GM23338 (cell line): ENCODE data around the gene FAM78A.

ENCODE experiments used
- EZH2 ChIP-seq: fragments of 200-600 bp; sonication (generic); IDR thresholded peaks from one replicate; pipeline ENCODE4 v1.8.0; 2017; ENCODE audit warnings: antibody characterized with exemption, mild to moderate bottlenecking, low read depth; ENCODE audit not compliant: unreplicated experiment
- EZH2phosphoT487 ChIP-seq: fragments of 200-600 bp; sonication (generic); IDR thresholded peaks from one replicate; pipeline ENCODE4 v1.8.1; 2018; ENCODE audit warnings: antibody characterized with exemption; ENCODE audit not compliant: unreplicated experiment
- POLR2AphosphoS5 ChIP-seq: IDR thresholded peaks from 2 replicates; pipeline ENCODE4 v1.6.1; 2016; ENCODE audit warnings: antibody characterized with exemption, low read depth
- ZNF114 ChIP-seq: fragments of 250-450 bp; sonication (Bioruptor Pico); IDR thresholded peaks from 2 replicates; pipeline ENCODE4 v1.5.0; 2020; ENCODE audit warnings: mild to moderate bottlenecking, moderate library complexity
- ZNF331 ChIP-seq: fragments of 250-450 bp; sonication (Bioruptor Pico); IDR thresholded peaks from 2 replicates; pipeline ENCODE4 v1.5.0; 2020; ENCODE audit warnings: low read depth, mild to moderate bottlenecking, moderate library complexity
- TF ChIP-seq, protein P1 (sequence below), 2 experiments: fragments of 200-600 bp in 1 of 2; sonication (generic) in 1 of 2; conservative IDR thresholded peaks; 2 replicates each; pipeline versions ENCODE4 v1.5.1 to v1.6.1; 2016 to 2017; ENCODE audit warnings: antibody characterized with exemption in 2 of 2, low read depth in 2 of 2, mild to moderate bottlenecking in 2 of 2, moderate library complexity in 1 of 2
- TF ChIP-seq, protein P2 (sequence below): IDR thresholded peaks from one replicate; pipeline ENCODE4 v1.6.1; 2018; ENCODE audit warnings: antibody characterized with exemption; ENCODE audit not compliant: unreplicated experiment

DNA sequence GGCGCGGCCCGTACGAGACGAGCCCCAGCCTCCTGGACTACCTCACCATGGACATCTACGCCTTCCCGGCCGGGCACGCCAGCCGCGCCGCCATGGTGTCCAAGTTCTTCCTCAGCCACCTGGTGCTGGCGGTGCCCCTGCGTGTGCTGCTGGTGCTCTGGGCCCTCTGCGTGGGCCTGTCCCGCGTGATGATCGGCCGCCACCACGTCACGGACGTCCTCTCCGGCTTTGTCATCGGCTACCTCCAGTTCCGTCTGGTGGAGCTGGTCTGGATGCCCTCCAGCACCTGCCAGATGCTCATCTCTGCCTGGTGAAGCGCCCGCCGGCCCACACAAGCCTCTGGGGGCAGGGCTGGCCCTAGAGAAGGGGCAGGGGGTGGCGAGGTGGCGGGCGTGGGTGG lies 31.7 kb upstream of the FAM78A start:
- TF ChIP-seq, protein P1, sequence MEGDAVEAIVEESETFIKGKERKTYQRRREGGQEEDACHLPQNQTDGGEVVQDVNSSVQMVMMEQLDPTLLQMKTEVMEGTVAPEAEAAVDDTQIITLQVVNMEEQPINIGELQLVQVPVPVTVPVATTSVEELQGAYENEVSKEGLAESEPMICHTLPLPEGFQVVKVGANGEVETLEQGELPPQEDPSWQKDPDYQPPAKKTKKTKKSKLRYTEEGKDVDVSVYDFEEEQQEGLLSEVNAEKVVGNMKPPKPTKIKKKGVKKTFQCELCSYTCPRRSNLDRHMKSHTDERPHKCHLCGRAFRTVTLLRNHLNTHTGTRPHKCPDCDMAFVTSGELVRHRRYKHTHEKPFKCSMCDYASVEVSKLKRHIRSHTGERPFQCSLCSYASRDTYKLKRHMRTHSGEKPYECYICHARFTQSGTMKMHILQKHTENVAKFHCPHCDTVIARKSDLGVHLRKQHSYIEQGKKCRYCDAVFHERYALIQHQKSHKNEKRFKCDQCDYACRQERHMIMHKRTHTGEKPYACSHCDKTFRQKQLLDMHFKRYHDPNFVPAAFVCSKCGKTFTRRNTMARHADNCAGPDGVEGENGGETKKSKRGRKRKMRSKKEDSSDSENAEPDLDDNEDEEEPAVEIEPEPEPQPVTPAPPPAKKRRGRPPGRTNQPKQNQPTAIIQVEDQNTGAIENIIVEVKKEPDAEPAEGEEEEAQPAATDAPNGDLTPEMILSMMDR (conservative IDR thresholded peaks at IDR 0.05; ENCODE audit: low read depth in 2 of 2) = no peak
- TF ChIP-seq POLR2AphosphoS5 (no peak), ZNF114 (no peak), EZH2phosphoT487 (no peak), EZH2 (no peak), ZNF331 (no peak)
- TF ChIP-seq, protein P2, sequence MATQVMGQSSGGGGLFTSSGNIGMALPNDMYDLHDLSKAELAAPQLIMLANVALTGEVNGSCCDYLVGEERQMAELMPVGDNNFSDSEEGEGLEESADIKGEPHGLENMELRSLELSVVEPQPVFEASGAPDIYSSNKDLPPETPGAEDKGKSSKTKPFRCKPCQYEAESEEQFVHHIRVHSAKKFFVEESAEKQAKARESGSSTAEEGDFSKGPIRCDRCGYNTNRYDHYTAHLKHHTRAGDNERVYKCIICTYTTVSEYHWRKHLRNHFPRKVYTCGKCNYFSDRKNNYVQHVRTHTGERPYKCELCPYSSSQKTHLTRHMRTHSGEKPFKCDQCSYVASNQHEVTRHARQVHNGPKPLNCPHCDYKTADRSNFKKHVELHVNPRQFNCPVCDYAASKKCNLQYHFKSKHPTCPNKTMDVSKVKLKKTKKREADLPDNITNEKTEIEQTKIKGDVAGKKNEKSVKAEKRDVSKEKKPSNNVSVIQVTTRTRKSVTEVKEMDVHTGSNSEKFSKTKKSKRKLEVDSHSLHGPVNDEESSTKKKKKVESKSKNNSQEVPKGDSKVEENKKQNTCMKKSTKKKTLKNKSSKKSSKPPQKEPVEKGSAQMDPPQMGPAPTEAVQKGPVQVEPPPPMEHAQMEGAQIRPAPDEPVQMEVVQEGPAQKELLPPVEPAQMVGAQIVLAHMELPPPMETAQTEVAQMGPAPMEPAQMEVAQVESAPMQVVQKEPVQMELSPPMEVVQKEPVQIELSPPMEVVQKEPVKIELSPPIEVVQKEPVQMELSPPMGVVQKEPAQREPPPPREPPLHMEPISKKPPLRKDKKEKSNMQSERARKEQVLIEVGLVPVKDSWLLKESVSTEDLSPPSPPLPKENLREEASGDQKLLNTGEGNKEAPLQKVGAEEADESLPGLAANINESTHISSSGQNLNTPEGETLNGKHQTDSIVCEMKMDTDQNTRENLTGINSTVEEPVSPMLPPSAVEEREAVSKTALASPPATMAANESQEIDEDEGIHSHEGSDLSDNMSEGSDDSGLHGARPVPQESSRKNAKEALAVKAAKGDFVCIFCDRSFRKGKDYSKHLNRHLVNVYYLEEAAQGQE = no peak
